Erythroblast (primary cell): Measurements from ENCODE around the gene FUOM.

Source experiments
- GATA1 ChIP-seq: IDR thresholded peaks from 2 replicates; pipeline ENCODE4 v1.6.1; 2011; ENCODE audit warnings: low read depth, mild to moderate bottlenecking, control low read depth, low read length, moderate library complexity
- POLR2A ChIP-seq: IDR thresholded peaks from 2 replicates; pipeline ENCODE4 v1.6.1; 2011; ENCODE audit warnings: mild to moderate bottlenecking, low read length

DNA sequence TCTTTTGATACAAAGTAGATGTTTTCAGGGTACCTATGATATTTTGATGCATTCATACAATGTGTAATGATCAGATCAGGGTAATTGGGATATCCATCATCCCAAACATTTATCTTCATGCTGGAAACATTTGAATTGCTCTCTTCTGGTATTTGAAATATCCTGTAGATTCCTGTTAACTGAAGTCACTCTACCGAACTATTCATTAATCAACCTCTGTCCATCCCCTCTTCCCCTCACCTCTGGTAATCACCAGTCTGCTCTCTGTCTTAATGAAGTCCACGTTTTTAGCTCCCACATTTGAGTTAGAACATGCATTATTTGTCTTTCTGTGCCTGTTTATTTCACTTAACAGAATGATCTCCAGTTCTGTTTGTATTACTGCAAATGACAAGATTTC, 47.5 kb upstream of the FUOM start:
- no peak for TF ChIP-seq POLR2A
- no peak for TF ChIP-seq GATA1
